ENCODE measurements around the gene CMAS.

DNA sequence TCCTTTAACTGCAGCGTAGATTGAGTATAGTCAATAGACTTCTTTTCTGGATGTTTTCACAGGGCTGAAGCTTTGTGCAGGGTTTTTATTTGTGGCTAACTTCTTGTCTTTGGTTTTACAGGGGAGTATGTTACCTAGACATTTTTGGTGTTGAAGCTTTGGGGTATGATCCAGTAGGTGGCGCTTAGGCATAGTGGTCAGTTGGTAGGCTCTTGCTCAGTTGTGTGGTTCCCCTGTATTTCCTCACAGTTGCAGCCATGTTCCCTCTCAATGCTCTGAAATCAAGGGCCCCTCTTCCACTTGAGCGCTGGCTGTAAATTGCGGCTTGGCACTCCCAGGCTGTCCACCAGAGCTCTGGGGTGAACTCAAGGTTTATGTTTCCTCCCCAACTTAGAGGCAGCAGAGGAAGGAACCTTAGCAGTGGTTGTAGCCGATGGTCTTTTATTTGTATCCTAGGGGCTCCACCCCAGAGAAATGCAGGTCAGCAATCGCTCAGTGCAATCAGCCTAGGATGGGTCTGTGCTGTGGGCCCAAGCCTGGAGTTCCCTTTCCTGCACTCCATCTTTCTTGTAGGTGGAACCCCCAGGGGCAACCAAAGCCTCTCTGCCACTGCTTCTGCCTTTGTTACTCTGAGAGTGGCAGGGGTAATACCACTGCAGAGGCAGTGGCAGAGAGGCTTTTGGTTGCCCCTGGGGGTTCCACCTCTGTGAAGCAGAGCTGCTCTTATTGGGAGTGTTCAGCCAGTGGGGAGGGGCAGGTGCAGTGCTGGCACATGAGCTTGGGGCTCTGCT is 55.1 kb downstream of the CMAS start:
- TF ChIP-seq, protein P1, sequence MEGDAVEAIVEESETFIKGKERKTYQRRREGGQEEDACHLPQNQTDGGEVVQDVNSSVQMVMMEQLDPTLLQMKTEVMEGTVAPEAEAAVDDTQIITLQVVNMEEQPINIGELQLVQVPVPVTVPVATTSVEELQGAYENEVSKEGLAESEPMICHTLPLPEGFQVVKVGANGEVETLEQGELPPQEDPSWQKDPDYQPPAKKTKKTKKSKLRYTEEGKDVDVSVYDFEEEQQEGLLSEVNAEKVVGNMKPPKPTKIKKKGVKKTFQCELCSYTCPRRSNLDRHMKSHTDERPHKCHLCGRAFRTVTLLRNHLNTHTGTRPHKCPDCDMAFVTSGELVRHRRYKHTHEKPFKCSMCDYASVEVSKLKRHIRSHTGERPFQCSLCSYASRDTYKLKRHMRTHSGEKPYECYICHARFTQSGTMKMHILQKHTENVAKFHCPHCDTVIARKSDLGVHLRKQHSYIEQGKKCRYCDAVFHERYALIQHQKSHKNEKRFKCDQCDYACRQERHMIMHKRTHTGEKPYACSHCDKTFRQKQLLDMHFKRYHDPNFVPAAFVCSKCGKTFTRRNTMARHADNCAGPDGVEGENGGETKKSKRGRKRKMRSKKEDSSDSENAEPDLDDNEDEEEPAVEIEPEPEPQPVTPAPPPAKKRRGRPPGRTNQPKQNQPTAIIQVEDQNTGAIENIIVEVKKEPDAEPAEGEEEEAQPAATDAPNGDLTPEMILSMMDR (IDR thresholded peaks at IDR 0.05): peak in 5 of 7 experiments; percentile 18 to 49 (median 28)
- TF ChIP-seq POLR2AphosphoS5 (IDR thresholded peaks at IDR 0.05): no peak

Measured in stomach (tissue), 4 donors.